Measurements from ENCODE around the gene UNC5A.

The UNC5A gene
- total RNA-seq, result 0 to 0.04 reads per million in 2 donors

GRCh38 chr5:176810081-176810597 is at the start of gene UNC5A:
UNC5A (plus strand) TSS chr5:176810559; CDS start chr5:176810751, 192 bp downstream.
- peak; percentile 36 for DNase-seq

GRCh38 chr5:176761755-176762154 is 48.6 kb upstream of the UNC5A start:
- no peak for DNase-seq

- DNase-seq, result no peak
Observed at GRCh38 chr5:176762489-176762888, 47.9 kb upstream of the UNC5A start.

- DNase-seq, result no peak
Observed at GRCh38 chr5:176765687-176766086, 44.7 kb upstream of the UNC5A start.

- no peak for DNase-seq
Observed at GRCh38 chr5:176768174-176768970, 42.0 kb upstream of the UNC5A start.

GRCh38 chr5:176769911-176770310 is 40.4 kb upstream of the UNC5A start:
- no peak for DNase-seq

GRCh38 chr5:176770431-176770830 is 39.9 kb upstream of the UNC5A start:
- DNase-seq, result no peak

GRCh38 chr5:176771102-176771845 is 39.1 kb upstream of the UNC5A start:
- DNase-seq, result no peak

- DNase-seq, result no peak
Observed at GRCh38 chr5:176772271-176773210, 37.8 kb upstream of the UNC5A start.

- DNase-seq, result no peak
Observed at GRCh38 chr5:176773408-176774035, 36.8 kb upstream of the UNC5A start.

GRCh38 chr5:176774216-176775171 is 35.9 kb upstream of the UNC5A start:
- DNase-seq, result no peak

GRCh38 chr5:176775409-176775808 is 35.0 kb upstream of the UNC5A start:
- DNase-seq, result no peak

- DNase-seq, result no peak
Observed at GRCh38 chr5:176776141-176776865, 34.1 kb upstream of the UNC5A start.

- no peak for DNase-seq
Observed at GRCh38 chr5:176776916-176777315, 33.4 kb upstream of the UNC5A start.

GRCh38 chr5:176778921-176779465 is 31.4 kb upstream of the UNC5A start:
- no peak for DNase-seq

GRCh38 chr5:176779537-176779936 is 30.8 kb upstream of the UNC5A start:
- no peak for DNase-seq

- no peak for DNase-seq
Observed at GRCh38 chr5:176780176-176781053, 29.9 kb upstream of the UNC5A start.

GRCh38 chr5:176781054-176781375 is 29.3 kb upstream of the UNC5A start:
- DNase-seq, result no peak
